D721Med (cell line): ENCODE measurements around the gene PCSK1.

Source experiments
- DNase-seq: peaks from one replicate; pipeline ENCODE4 v3.0.0; 2011; ENCODE audit warnings: low spot score; ENCODE audit not compliant: insufficient read length
- FAIRE-seq: peaks from 2 replicates; lab custom pipeline; 2011; peaks lifted over from hg19 to GRCh38; lab: Jason Lieb, UNC
- TF ChIP-seq, protein P1 (sequence below): IDR thresholded peaks from 2 replicates; pipeline ENCODE4 v1.5.1; 2012; ENCODE audit warnings: mild to moderate bottlenecking, control low read depth; ENCODE audit not compliant: insufficient read depth; ENCODE audit errors: missing control alignments

Gene PCSK1

DNA sequence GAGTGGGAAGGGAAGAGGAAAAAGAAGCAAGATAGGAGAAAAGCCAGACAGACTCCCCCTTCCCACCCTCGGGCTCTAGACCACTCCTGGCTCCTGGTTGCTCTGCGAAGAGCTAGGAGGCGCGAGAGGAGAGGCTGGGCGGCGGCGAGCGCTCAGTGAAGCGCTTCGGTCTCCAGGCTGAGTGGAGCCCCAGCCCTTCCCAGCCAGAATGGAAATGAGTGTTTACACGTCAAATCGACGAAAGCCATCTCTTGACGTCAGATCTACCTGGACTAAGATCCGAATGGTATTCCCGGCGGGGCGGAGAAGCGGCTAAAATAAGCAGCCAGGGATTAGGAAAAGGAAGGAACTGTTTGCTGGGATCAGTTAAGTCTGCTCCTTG lies at the start of gene PCSK1:
Gene PCSK1 (minus strand): TSS at position 183 of the 382 bp plus-strand sequence. CDS start 206 bp downstream, outside the sequence.
- DNase-seq (no peak), FAIRE-seq (no peak)
- TF ChIP-seq, protein P1, sequence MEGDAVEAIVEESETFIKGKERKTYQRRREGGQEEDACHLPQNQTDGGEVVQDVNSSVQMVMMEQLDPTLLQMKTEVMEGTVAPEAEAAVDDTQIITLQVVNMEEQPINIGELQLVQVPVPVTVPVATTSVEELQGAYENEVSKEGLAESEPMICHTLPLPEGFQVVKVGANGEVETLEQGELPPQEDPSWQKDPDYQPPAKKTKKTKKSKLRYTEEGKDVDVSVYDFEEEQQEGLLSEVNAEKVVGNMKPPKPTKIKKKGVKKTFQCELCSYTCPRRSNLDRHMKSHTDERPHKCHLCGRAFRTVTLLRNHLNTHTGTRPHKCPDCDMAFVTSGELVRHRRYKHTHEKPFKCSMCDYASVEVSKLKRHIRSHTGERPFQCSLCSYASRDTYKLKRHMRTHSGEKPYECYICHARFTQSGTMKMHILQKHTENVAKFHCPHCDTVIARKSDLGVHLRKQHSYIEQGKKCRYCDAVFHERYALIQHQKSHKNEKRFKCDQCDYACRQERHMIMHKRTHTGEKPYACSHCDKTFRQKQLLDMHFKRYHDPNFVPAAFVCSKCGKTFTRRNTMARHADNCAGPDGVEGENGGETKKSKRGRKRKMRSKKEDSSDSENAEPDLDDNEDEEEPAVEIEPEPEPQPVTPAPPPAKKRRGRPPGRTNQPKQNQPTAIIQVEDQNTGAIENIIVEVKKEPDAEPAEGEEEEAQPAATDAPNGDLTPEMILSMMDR, result no peak

DNA sequence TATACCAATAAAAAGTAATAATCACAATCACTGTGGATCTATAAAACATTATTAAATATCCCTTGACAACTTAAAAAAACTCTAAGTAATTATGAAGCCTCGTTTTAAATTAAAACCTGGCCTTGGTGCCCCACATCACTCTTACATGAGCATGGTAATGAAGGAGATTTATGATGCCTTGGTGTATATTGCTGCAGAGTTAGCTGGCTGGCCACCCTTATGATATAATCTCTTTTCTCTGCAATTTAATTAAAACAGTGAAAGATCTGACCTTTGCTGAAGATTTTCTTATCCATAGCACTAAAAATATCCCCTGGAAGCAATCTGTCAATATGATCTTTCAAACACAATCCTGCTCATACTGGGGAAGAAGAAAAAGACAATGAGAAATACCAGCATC lies 48.8 kb upstream of the PCSK1 start:
- no peak for FAIRE-seq
- TF ChIP-seq, protein P1, result no peak
- DNase-seq, result no peak

DNA sequence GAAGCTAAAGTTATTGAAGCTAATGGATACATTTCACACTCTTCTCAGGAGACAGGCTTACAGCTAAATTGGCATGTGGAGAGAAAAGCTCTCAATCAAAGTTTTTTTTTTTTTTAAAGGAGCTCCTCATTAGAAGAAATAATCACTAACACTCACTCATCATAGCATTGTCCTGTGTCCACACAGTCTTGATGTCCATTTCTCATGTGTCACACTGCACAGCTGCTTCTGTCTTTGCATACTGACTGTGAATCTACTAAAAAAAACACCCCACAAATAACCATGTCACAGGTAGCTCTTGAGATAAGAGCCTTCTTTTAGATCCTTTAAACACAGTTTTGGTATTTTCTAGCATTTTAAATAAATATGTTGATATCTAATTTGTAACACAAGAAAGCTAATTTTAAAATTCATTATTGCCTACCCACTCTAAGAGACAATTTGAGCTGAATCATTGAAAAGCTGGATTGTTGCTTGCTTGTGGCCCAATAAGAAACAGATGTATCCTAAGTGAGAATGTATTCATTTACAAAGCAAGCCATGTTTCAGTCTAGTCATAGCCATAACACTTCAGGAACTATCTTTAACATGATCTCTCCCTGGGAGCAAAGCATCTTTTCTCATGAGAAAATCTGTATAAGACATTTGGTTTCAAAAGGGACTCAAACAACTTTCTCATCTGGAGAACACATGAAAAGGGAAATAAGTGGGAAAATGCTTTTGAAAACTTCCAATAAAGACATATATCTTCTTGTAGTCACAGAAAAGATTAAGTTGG lies 48.1 kb upstream of the PCSK1 start:
- FAIRE-seq, result no peak
- TF ChIP-seq, protein P1, result no peak
- DNase-seq, result no peak

DNA sequence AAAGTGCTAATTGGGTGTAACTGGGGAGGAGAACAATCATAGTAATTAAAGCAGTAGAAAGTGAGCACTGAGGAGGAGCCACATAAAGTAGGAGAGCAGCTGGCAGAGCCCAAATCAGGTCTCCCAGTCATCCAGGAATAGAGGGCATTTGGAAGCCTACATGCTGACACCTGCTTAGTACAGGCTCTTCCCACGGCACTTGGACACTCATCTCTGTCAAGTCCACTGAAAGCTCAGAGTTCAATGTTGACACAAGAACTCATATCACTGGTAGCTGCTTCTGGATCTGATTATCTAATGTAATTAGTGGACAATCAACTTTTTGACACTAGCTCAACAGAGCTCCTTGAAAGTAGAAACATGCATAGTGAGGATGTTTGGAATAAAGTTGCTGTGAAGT lies 45.9 kb upstream of the PCSK1 start:
- TF ChIP-seq, protein P1, result no peak
- DNase-seq (no peak), FAIRE-seq (no peak)

DNA sequence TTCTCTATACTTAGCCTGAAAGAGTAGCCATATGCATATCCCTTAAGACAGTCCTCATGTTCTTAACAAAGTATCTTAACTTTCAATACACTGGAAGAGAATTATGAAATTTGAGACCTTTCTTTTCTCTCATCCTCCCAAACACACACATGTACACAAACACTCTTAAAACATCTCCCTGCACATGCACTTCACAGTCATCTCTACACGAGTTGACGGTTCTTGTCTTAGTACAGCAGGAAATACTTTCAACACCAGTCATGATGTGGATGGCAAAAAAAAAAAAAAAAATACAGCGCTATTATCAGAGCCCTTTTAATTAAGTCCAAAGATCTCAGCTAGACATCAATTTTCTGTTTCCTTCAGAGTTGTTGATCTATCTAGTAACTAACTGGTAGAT lies 43.6 kb upstream of the PCSK1 start:
- no peak for FAIRE-seq

DNA sequence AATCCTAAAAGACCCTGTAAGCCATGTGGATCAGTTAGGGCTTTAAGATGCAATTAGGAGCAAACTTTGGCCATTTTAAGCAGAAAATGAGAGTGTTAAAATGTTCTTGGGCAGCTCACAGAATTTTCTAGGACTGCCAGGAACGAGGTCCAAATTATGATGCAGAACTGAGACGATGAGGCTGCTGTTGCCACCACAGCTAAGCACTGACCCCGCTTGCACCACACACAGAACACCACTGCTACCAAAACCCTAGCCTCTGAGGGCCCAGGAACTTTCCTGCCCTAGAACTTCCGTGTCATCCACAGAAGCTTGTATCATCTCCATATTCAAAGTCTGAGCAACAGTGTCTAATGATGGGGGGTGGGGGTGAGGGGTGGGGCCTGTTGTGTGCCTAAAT lies 41.0 kb upstream of the PCSK1 start:
- DNase-seq, result no peak
- no peak for FAIRE-seq

More for the DNA sequence above, 43.6 kb upstream of the PCSK1 start:
- DNase-seq, result no peak
- TF ChIP-seq, protein P1, result no peak

More for the DNA sequence above, 41.0 kb upstream of the PCSK1 start:
- TF ChIP-seq, protein P1, result no peak
